Kidney epithelial cell (primary cell): ENCODE measurements around the gene NDUFA7. TPM values are rescaled to one million over a fixed set of nuclear protein-coding genes. Genes with fewer than 3 reads are reported as not detected.

Source experiments
- DNase-seq: peaks from one replicate; pipeline ENCODE4 v3.0.0-alpha.2; 2010; ENCODE audit warnings: low read depth
- H3K27me3 ChIP-seq: 2 replicates; pipeline ENCODE4 v1.6.0; 2011; ENCODE audit warnings: low read length; ENCODE audit not compliant: control insufficient read depth, insufficient read depth
- H3K36me3 ChIP-seq: 2 replicates; pipeline ENCODE4 v1.5.1; 2011; ENCODE audit warnings: low read length; ENCODE audit not compliant: control insufficient read depth, insufficient read depth
- H3K4me3 ChIP-seq: 2 replicates; pipeline ENCODE4 v1.5.1; 2011; ENCODE audit warnings: low read depth, mild to moderate bottlenecking, control low read depth, low read length
- total RNA-seq: library from RNA; depleted of rRNA; stranded (reverse); fragments of >200 nt; gene quantifications from 2 replicates; pipeline ENCODE4 v1.2.3, GENCODE V29; 2015
- TF ChIP-seq, protein P1 (sequence below): IDR thresholded peaks from 2 replicates; pipeline ENCODE4 v1.5.1; 2011; ENCODE audit warnings: mild to moderate bottlenecking, moderate library complexity, low read length, control low read depth, inconsistent platforms; ENCODE audit not compliant: insufficient read depth, poor library complexity, severe bottlenecking

Gene NDUFA7
- total RNA-seq, 1 donor from 2014 or later: 49.8 TPM

DNA sequence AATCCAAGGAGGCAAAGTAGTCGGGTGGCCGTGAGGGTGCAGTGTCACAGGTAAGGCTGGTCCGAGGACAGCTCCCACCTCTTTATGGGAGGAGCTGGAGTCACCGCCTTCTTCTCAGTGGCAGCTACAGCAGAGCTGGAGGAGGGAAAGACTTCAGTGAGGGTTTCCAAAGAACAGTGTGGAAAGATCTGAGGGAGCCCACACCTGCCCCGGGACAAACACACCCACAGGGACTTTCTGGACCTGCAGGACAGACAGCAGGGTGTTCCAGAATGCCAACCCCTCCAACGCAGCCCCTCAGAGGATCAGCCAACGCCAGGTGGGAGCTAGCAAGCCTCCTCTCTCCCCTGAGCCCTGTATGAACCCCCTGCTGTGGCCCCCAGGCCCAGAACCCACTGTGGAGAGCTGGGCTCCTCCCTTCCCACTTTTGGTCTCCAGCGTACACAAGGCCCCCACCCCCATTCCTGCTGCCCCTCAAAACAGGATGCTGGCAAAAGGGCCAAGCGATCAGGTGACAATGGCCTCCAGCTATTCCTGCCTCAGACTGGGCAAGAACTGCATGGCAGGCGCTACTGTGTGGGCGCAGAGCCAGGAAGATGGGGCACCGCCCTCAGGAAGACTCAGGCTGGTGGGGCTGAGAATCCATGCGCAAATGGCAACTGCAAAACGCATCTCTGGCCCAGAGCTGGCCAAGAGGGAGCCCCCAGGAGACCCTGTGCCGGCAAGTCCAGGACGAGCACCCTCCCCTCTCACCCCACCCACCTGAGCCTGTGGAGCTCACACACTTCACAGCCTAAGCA lies 9.5 kb downstream of the NDUFA7 start:
- no peaks in the 10 kb centered on the region for H3K27me3 ChIP-seq
- H3K4me3 ChIP-seq: no peak overlapping the region
- no peaks in the 10 kb centered on the region for H3K36me3 ChIP-seq
- DNase-seq: no peak
- TF ChIP-seq, protein P1, sequence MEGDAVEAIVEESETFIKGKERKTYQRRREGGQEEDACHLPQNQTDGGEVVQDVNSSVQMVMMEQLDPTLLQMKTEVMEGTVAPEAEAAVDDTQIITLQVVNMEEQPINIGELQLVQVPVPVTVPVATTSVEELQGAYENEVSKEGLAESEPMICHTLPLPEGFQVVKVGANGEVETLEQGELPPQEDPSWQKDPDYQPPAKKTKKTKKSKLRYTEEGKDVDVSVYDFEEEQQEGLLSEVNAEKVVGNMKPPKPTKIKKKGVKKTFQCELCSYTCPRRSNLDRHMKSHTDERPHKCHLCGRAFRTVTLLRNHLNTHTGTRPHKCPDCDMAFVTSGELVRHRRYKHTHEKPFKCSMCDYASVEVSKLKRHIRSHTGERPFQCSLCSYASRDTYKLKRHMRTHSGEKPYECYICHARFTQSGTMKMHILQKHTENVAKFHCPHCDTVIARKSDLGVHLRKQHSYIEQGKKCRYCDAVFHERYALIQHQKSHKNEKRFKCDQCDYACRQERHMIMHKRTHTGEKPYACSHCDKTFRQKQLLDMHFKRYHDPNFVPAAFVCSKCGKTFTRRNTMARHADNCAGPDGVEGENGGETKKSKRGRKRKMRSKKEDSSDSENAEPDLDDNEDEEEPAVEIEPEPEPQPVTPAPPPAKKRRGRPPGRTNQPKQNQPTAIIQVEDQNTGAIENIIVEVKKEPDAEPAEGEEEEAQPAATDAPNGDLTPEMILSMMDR: no peak

DNA sequence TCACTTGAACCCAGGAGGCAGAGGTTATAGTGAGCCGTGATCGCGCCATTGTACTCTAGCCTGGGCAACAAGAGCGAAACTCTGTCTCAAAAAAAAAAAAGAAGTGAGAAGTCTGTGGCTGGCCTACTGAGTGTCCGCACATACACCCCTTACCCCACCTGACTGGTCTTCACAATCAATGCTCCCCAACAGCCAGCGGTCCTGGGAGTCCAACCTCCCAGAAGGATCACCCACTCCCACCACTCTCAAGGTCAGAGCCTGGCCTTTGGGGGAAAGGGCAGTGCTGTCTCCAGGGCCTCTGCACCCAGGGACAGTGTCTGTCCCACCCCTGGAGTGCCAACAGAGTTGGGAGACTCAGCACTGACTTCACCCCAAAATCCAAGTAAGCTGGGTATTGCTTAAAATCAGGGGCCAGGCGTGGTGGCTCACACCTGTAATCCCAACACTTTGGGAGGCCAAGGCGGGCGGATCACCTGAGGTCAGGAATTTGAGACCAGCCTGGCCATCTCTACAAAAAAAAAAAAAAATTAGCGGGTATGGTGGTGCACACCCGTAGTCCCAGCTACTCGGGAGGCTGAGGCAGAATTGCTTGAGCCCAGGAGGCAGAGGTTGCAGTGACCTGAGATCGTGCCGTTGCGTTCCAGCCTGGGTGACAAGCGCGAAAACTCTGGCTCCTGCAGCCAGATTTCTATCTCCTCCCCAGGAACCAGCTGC lies 10.7 kb downstream of the NDUFA7 start:
- no peak overlapping the region for H3K4me3 ChIP-seq
- H3K36me3 ChIP-seq: no peaks in the 10 kb centered on the region
- DNase-seq: no peak
- TF ChIP-seq, protein P1: no peak
- no peaks in the 10 kb centered on the region for H3K27me3 ChIP-seq

DNA sequence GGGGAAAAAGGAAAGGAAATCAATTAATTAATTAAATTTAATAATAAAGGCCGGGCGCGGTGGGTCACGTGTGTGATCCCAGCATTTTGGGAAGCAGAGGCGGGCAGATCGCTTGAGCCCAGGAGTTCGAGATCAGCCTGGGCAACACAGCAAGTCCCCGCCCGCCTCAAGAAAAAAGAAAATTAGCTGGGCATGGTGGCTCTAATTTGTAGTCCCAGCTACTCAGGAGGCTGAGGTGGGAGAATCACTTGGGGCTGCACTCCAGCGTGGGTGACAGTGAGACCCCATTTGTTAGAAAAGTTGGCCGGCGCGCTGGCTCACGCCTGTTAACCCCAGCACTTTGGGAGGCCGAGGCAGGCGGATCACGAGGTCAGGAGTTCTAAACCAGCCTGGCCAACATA lies 12.3 kb downstream of the NDUFA7 start:
- TF ChIP-seq, protein P1: no peak
- Histone ChIP-seq H3K4me3 (peak overlapping the region; percentile 50), H3K36me3 (no peaks in the 10 kb centered on the region), H3K27me3 (no peaks in the 10 kb centered on the region)
- no peak for DNase-seq

DNA sequence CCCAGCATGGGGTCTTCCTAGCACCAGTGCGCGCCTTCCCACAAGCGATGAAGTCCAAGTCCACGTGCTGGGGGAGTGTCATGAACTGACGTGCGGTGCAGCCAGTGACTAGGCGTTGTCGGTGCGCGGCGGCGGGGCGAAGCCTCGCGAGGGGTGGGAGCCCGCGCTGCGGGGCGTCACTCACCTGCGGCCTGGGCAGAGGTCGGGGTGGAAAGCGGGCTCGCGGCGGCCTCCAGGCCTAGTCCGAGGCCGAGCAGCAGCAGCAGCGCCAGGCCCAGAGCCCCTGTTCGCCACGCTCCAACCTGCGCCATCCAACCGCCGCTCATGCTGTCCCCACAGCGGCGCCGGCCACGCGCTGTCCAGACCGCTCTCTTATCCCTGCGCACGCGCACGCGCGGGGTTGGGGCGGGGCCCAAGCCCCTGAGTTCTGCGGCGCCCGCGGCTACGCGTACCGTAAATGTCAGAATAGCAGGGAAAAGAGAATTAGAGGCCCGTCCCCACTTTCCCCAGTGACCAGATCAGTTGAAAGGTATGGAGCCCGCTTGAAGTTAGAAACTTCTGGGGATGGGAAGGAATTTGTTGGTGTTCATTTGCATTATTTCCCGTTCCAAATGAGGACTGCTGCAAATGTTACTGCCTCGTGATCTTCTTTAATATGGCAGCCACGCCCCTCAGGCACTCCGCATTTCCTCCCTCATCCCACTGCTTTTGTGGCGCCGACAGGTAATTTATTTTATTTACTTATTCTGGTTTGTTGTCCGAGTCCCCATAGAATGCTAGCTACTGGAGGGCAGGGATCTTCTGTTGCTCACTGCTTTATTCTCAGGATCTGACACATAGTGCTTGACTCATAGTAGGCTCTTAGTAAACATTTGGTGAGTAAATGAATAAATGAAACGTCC lies 13.0 kb downstream of the NDUFA7 start, which contains the start of gene CD320:
Gene CD320 (minus strand): TSS at position 394 of the 902 bp plus-strand sequence. CDS start 68 bp downstream, at position 326.
- TF ChIP-seq, protein P1: no peak
- Histone ChIP-seq H3K4me3 (peak within 1 kb of the TSS; percentile 50), H3K36me3 (no peaks in the 10 kb centered on the region), H3K27me3 (no peaks in the 10 kb centered on the region)
- no peak for DNase-seq

DNA sequence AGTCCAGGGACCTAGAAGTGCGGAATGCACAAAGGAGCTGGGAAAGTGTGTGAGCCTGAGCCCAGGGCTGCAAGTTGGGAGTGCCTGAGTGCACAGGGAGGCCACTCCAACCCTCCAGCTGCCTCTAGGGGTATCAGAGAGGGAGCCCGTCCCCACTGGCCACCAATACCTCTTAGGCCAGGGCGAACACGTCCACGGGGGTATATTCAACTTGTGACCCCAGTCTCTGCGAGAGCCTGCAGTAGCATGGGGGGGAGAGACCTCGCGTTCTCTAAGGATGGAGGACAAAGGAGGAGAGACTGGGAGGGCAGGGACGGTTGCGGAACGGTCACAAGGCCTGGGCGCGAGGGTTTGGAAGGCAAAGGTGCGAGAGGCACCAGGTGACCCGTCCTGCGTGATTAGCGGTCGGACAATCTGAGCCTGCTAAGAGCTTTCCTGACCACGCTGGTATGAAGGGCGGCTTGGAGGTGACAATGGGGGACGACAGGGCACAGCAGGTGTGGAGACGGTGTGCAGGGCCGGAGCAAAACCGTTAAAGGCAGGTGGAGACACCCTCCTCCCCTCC lies 13.7 kb downstream of the NDUFA7 start:
- Histone ChIP-seq H3K36me3 (no peaks in the 10 kb centered on the region), H3K4me3 (peak overlapping the region; percentile 50), H3K27me3 (no peaks in the 10 kb centered on the region)
- no peak for DNase-seq
- TF ChIP-seq, protein P1: no peak
